ENCODE results near the gene GMDS.

DNA sequence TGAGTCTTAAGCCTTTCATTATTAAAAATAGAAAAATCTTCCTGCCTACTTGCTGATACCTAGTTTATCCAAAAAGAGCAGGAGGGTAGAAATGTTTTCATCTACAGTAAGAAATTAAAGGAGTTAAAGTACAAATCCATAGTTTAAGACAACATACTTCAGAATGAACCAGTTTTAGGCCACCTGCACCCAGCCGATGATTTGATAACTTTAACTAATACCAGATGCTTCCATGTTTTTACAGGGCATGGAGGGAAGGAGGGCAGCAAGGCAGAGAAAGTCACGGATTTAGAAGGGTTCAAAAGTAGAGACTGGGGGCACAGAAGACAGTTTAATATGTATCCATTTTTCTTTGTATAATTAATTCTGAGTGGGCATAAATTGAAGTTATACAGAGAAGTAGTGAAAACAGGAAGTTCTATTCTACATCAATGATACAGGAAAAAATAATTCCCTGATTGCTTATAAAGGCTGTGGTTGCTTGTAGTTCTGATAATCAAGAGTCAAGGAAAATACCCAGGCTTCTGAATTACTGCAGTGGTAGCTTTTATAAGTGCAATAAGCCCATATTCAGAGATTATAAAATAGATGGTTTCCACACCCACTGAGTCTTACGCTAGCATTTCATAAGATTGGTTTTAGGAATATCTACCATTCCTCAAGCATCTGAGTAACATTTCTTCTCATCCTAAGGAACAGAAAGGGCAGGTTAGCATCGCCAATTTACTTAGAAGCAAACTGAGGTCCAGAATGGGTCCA lies 72.0 kb downstream of the GMDS start:
- TF ChIP-seq, protein P1, sequence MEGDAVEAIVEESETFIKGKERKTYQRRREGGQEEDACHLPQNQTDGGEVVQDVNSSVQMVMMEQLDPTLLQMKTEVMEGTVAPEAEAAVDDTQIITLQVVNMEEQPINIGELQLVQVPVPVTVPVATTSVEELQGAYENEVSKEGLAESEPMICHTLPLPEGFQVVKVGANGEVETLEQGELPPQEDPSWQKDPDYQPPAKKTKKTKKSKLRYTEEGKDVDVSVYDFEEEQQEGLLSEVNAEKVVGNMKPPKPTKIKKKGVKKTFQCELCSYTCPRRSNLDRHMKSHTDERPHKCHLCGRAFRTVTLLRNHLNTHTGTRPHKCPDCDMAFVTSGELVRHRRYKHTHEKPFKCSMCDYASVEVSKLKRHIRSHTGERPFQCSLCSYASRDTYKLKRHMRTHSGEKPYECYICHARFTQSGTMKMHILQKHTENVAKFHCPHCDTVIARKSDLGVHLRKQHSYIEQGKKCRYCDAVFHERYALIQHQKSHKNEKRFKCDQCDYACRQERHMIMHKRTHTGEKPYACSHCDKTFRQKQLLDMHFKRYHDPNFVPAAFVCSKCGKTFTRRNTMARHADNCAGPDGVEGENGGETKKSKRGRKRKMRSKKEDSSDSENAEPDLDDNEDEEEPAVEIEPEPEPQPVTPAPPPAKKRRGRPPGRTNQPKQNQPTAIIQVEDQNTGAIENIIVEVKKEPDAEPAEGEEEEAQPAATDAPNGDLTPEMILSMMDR (IDR thresholded peaks at IDR 0.05): no peak
- TF ChIP-seq EZH2 (IDR thresholded peaks at IDR 0.05; ENCODE audit: borderline replicate concordance, insufficient read depth, low read depth, low read length, poor library complexity, severe bottlenecking): no peak
